Measurements from ENCODE around the gene PIP4P1.
"Not testable (repeated sequence)": the region's sequence is repeated elsewhere in the genome, so short reads cannot be mapped to it uniquely, and the experiment has no call there.

DNA sequence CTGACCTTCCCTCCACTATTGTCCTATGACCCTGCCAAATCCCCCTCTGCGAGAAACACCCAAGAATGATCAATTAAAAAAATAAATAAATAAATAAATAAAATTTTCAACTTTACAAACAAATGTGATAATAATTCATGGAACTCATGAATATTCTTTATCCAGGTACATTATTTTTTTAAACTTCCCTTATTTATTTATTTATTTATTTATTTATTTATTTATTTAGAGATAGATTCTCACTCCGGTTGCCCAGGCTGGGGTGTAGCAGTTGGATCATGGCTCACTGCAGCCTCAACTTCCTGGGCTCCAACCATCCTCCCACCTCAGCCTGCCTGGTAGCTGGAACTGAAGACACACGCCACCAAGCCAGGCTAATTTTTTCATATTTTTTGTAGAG, 46.3 kb upstream of the PIP4P1 start:
- TF ChIP-seq, protein P1, sequence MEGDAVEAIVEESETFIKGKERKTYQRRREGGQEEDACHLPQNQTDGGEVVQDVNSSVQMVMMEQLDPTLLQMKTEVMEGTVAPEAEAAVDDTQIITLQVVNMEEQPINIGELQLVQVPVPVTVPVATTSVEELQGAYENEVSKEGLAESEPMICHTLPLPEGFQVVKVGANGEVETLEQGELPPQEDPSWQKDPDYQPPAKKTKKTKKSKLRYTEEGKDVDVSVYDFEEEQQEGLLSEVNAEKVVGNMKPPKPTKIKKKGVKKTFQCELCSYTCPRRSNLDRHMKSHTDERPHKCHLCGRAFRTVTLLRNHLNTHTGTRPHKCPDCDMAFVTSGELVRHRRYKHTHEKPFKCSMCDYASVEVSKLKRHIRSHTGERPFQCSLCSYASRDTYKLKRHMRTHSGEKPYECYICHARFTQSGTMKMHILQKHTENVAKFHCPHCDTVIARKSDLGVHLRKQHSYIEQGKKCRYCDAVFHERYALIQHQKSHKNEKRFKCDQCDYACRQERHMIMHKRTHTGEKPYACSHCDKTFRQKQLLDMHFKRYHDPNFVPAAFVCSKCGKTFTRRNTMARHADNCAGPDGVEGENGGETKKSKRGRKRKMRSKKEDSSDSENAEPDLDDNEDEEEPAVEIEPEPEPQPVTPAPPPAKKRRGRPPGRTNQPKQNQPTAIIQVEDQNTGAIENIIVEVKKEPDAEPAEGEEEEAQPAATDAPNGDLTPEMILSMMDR (conservative IDR thresholded peaks at IDR 0.05; ENCODE audit: low read depth, low read length), result not testable (repeated sequence)
- TF ChIP-seq EZH2 (IDR thresholded peaks at IDR 0.05; ENCODE audit: borderline replicate concordance, low read depth, low read length, poor library complexity, severe bottlenecking), result not testable (repeated sequence)

Measured in A673 (cell line).